OCI-LY1 (cell line): Measurements from ENCODE around the gene NDRG4.

Source experiments
- H2AFZ ChIP-seq: fragments of 200-600 bp; sonication (generic), shearing (Covaris generic); 2 replicates; pipeline ENCODE4 v1.6.0; 2014; ENCODE audit warnings: antibody characterized with exemption, mild to moderate bottlenecking, low read length
- H3F3A ChIP-seq: fragments of 200-600 bp; sonication (generic), shearing (Covaris generic); 2 replicates; pipeline ENCODE4 v1.6.0; 2014; ENCODE audit warnings: mild to moderate bottlenecking, antibody characterized with exemption, low read length, moderate library complexity; ENCODE audit not compliant: insufficient read depth
- H3K27ac ChIP-seq: fragments of 200-600 bp; sonication (generic); 2 replicates; pipeline ENCODE4 v1.5.1; 2014; ENCODE audit warnings: low read length, mixed run types, mild to moderate bottlenecking, low read depth; ENCODE audit not compliant: poor library complexity, severe bottlenecking
- H3K27me3 ChIP-seq: fragments of 200-600 bp; sonication (generic); 2 replicates; pipeline ENCODE4 v1.6.0; 2014; ENCODE audit warnings: antibody characterized with exemption, mild to moderate bottlenecking, low read length, moderate library complexity; ENCODE audit not compliant: insufficient read depth
- H3K36me3 ChIP-seq: fragments of 200-600 bp; sonication (generic); 2 replicates; pipeline ENCODE4 v1.6.1; 2014; ENCODE audit warnings: mild to moderate bottlenecking, antibody characterized with exemption, low read length, moderate library complexity, mixed read lengths; ENCODE audit not compliant: insufficient read depth
- H3K4me1 ChIP-seq: fragments of 200-600 bp; sonication (generic); 2 replicates; pipeline ENCODE4 v1.5.1; 2014; ENCODE audit warnings: mild to moderate bottlenecking, low read length, moderate library complexity; ENCODE audit not compliant: insufficient read depth, severe bottlenecking
- H3K4me2 ChIP-seq: fragments of 200-600 bp; sonication (generic), shearing (Covaris generic); 2 replicates; pipeline ENCODE4 v1.6.1; 2014; ENCODE audit warnings: low read length
- H3K4me3 ChIP-seq: fragments of 200-600 bp; sonication (generic); 2 replicates; pipeline ENCODE4 v1.5.1; 2014; ENCODE audit warnings: low read length, low read depth, mild to moderate bottlenecking, mixed read lengths; ENCODE audit not compliant: poor library complexity, severe bottlenecking
- H3K79me2 ChIP-seq: fragments of 200-600 bp; shearing (Covaris generic); 2 replicates; pipeline ENCODE4 v1.6.1; 2016; ENCODE audit warnings: mixed run types, low read length, mixed read lengths; ENCODE audit not compliant: insufficient read depth
- H3K9ac ChIP-seq: fragments of 200-600 bp; sonication (generic), shearing (Covaris generic); 2 replicates; pipeline ENCODE4 v1.6.1; 2014; ENCODE audit warnings: mild to moderate bottlenecking, low read length, mixed read lengths
- H3K9me2 ChIP-seq: fragments of 200-600 bp; sonication (generic), shearing (Covaris generic); 2 replicates; pipeline ENCODE4 v1.6.1; 2014; ENCODE audit warnings: low read depth, mild to moderate bottlenecking, low read length, mixed read lengths
- H3K9me3 ChIP-seq: fragments of 200-600 bp; shearing (Covaris generic); 2 replicates; pipeline ENCODE4 v1.6.1; 2014; ENCODE audit warnings: low read length, mixed read lengths
- H4K20me1 ChIP-seq: fragments of 200-600 bp; sonication (generic), shearing (Covaris generic); 2 replicates; pipeline ENCODE4 v1.6.0; 2016; ENCODE audit warnings: mild to moderate bottlenecking, low read length; ENCODE audit not compliant: insufficient read depth
- EZH2 ChIP-seq: fragments of 200-600 bp; sonication (generic), shearing (Covaris generic); IDR thresholded peaks from 2 replicates; pipeline ENCODE4 v1.8.0; 2017; ENCODE audit warnings: borderline replicate concordance, mixed run types, mild to moderate bottlenecking, antibody characterized with exemption, low read length, moderate library complexity, mixed read lengths
- TF ChIP-seq, protein P1 (sequence below): fragments of 200-600 bp; sonication (generic), shearing (Covaris generic); IDR thresholded peaks from 2 replicates; pipeline ENCODE4 v1.5.1; 2017; ENCODE audit warnings: mild to moderate bottlenecking, antibody characterized with exemption, low read length, moderate library complexity, mixed read lengths

The NDRG4 gene

DNA sequence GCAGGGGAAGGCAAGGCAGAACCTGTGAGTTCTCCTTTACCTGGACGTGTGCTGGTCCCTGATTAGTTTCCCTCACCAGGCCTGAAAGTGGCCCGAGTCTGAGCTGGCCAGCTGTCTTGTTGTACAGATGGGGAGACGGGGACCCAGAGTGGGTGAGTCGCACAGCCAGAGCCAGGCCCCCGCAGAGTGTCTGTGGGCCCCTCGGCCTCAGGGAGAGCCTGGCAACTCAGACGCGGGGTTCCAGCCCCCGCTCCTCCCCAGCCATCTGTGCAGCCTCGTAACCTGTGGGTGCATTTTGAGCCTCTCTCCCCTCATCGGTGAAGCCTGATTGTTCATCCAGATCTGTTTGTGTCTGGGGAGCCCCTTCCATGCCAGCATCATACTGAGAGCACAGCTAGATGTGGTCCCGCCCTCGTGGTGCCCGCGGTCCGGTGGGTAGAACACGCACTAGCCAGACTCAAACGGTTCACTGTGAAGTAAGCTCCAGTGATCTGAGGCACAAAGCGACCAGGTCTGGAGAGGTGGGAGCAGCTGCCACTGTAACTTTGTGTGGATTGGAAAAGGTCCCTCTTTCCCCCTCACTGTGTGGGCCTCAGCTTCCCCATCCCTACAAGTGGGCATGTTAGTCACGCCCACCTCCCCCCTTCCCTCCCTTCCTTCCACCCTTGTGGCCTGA lies 6.0 kb upstream of the NDRG4 start:
- no peak overlapping the region for H2AFZ ChIP-seq
- H3K4me3 ChIP-seq: no peak overlapping the region
- no peaks in the 10 kb centered on the region for H3K9me3 ChIP-seq
- no peaks in the 10 kb centered on the region for H3K36me3 ChIP-seq
- no peaks in the 10 kb centered on the region for H3K27me3 ChIP-seq
- no peaks in the 10 kb centered on the region for H3F3A ChIP-seq
- no peaks in the 10 kb centered on the region for H4K20me1 ChIP-seq
- no peak overlapping the region for H3K9ac ChIP-seq
- TF ChIP-seq, protein P1, sequence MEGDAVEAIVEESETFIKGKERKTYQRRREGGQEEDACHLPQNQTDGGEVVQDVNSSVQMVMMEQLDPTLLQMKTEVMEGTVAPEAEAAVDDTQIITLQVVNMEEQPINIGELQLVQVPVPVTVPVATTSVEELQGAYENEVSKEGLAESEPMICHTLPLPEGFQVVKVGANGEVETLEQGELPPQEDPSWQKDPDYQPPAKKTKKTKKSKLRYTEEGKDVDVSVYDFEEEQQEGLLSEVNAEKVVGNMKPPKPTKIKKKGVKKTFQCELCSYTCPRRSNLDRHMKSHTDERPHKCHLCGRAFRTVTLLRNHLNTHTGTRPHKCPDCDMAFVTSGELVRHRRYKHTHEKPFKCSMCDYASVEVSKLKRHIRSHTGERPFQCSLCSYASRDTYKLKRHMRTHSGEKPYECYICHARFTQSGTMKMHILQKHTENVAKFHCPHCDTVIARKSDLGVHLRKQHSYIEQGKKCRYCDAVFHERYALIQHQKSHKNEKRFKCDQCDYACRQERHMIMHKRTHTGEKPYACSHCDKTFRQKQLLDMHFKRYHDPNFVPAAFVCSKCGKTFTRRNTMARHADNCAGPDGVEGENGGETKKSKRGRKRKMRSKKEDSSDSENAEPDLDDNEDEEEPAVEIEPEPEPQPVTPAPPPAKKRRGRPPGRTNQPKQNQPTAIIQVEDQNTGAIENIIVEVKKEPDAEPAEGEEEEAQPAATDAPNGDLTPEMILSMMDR: no peak
- TF ChIP-seq EZH2: no peak
- H3K4me2 ChIP-seq: no peak overlapping the region
- H3K79me2 ChIP-seq: no peaks in the 10 kb centered on the region
- no peak overlapping the region for H3K27ac ChIP-seq
- H3K4me1 ChIP-seq: no peaks in the 10 kb centered on the region
- no peaks in the 10 kb centered on the region for H3K9me2 ChIP-seq

- Histone ChIP-seq H2AFZ (no peak overlapping the region), H3K79me2 (no peaks in the 10 kb centered on the region), H3K9ac (no peak overlapping the region), H3K36me3 (no peaks in the 10 kb centered on the region), H3K4me2 (no peak overlapping the region), H4K20me1 (no peaks in the 10 kb centered on the region), H3K4me1 (peaks cover 3% of the 10 kb centered on the region), H3K9me3 (no peaks in the 10 kb centered on the region), H3K27ac (no peak overlapping the region), H3K4me3 (no peak overlapping the region), H3F3A (no peaks in the 10 kb centered on the region), H3K9me2 (no peaks in the 10 kb centered on the region), H3K27me3 (no peaks in the 10 kb centered on the region)
- TF ChIP-seq EZH2: no peak
- TF ChIP-seq, protein P1: peak; percentile 47
Measured at GRCh38 chr16:58494981-58495520, 4.9 kb upstream of the NDRG4 start.

DNA sequence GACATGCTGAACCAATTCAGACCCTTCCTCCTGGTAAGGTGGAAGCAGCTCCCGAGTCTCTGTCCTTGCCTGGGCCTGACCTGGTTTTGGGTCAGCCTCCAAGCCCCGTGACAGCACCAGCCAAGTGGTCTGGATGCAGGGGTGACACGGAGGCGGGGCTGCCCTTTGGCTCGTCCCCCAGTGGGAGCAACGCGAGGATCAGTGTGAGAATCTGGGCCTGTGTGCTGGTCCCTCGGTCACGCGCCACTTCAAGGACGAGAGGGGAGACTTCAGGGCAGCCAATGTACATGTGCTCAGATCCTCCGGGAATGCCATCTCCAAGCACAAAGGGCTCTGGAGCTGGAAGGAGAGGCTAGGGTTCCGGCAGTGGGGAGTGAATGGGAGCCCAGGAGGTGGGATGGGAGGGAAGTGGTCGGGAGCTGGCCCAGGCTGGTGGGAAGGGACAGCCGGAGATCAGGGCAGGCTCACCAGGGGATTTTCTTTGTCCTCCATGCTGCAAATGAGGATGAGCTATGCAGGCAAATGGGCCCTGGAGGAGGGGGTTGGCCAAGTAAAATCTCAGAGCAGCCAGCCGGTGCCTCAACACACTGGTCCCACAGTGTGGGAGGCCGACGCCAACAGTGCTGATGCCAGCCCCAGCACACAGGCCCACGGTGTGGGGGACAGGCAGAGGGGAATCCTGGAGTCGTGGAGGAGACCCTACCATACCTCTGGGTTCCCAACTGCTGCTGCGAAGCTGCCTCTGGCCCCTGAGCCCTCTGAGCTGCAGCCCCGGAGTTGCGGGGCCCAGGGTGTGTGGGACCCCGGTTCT lies 4.2 kb upstream of the NDRG4 start:
- Histone ChIP-seq H3K9me2 (no peaks in the 10 kb centered on the region), H4K20me1 (no peaks in the 10 kb centered on the region), H3K4me2 (no peak overlapping the region), H3K36me3 (no peaks in the 10 kb centered on the region), H3F3A (no peaks in the 10 kb centered on the region), H3K4me1 (peaks cover 9% of the 10 kb centered on the region), H3K9me3 (no peaks in the 10 kb centered on the region), H3K79me2 (no peaks in the 10 kb centered on the region), H3K27ac (no peak overlapping the region), H2AFZ (no peak overlapping the region), H3K27me3 (0 out of 2 replicates have a peak, but pooled peaks cover 2% of the 10 kb centered on the region), H3K9ac (no peak overlapping the region), H3K4me3 (no peak overlapping the region)
- TF ChIP-seq, protein P1: no peak
- TF ChIP-seq EZH2: no peak
